COLO668 (cell line): ENCODE measurements around the gene CAPZA2.
"Not testable (repeated sequence)": the region's sequence is repeated elsewhere in the genome, so short reads cannot be mapped to it uniquely, and the experiment has no call there.

ENCODE experiments used
- DNase-seq: peaks from one replicate; lab custom pipeline; 2025; ENCODE audit not compliant: unreplicated experiment; lab: John Stamatoyannopoulos, UW

The CAPZA2 gene

DNA sequence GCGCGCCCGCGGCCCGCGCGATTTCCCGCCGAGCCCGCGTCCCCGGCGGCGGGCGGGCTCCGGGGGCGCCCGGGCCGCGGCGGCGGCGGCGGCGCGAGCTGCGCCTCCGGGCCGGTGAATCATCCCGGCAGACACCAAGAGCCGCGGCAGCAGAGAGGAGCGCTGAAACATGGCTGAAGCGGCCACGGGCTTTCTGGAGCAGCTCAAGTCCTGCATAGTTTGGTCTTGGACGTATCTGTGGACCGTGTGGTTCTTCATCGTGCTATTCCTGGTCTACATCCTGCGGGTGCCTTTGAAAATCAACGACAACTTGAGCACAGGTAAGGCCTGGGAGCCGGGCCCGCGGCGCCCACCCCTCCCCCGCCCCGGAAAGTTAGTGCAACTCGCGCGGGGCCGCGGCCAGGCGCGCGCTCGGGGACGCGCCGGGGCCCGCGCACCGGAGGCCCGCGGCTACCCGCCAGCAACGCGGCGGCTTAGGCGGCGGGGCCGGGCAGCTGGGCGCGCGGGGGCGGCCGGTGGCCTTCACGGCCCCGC lies 91.1 kb downstream of the CAPZA2 start, which contains the start of gene ST7:
TSS of gene ST7 (plus strand) at position 130 of the 534 bp plus-strand sequence. CDS start at position 170, 40 bp downstream.
- DNase-seq = peak; percentile 82

DNA sequence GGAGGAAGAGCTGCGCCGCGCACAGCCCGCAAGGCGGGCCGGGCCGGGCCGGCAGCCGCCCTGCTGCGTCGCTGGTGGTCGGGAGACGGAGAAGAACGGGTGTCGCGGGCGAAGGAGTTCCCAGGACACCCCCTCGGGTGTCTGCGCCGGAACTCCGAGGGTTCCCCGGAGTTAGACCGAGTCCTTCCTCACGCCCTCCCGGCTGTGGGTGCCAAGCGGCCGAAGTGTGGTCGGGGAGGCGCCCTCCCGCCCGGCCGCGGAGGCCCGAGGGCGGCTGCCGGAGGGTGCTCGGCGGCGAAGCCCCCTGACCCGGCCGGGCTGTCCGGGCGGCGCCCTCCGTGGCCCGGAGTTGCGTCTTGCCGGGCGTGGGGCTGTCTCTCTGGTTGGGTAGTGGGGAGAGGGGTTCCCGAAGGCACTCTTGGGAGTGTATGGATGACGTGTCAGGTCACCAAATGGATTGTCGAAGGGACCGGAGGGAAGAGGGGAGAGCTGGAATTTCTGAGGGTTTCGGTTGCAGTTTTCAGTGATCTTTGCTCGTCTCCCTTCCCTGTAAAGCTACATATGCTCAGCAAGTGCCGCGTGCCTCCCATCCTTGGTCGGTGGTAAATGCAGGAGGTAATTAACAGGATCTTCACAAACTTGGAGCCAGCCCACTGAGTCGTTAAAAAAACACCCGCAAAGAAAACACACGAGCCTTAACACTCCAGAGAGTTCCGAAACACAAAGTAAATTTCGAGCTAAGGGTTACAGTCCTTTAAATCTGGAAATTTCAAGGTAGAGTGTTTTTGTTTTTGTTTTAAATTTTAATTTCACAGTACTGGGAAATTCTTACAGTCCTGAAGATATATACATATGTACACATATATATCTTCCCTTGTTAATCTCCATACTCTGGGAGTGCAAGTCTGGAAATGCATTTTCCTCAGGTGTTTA lies 91.8 kb downstream of the CAPZA2 start:
- peak; percentile 63 for DNase-seq

DNA sequence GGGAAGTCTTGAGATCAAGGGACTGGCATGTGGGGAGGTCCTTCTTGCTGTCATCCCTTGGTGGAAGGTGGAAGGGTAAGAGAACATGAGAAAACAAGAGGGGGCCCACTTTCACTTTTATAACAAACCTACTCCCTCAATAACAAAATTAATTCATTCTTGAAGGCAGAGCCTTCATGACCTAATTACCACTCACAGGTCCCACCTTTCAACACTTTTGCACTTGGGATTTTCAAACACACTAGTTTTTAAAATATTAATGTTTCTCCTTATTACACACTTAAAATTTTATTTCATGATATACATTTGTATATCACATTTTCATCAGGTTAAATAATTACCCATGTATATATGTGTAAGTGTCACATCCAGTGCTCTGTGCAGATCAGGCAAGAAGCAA lies 93.0 kb downstream of the CAPZA2 start:
- no peak for DNase-seq

DNA sequence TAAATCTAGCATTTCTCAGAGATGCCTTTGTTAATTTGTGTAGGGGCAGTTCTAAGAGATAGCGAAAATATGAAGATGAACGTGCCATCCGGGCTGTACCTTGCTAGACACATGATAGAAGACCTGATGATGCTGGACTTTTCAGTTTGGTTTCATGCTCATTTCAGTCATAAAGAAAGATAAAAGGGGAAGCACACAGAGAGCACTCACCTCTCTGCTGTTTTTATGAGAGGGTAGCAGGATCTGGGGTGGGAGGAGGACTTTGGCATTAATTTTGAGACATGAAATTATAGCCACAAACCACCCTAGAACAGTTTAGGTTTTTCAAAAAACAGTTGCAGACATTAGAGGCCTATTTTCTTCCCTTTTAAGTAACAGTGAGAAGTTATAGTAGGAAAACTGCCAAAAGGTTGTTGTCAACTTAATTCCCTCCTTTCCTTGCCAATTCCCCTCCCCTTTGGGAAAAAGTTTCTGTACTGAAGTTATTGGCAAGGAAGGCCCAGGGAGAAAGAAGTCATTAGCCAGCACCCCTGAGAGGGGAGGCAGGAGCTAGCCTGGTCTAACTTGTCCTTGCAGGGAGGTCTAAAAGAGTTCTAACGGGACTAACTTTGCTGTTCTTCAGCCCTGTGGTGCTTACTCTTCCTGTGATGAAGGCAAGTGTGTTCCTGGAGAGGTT lies 93.6 kb downstream of the CAPZA2 start:
- no peak for DNase-seq

DNA sequence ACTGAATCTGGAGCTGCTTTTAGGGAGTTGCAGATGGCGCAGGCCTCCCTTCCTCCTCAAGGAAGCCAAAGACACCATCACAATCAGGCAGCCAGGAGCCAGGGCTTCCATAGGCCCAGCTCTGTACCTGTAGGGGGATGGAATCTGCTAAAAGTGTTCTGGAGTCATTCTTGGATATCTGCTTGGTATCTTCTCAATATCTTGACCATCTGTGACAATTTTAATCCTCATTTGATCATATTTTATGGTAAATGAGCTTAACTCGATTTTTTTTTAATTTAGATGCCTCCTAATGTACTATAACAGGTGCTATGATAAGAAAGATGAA lies 94.1 kb downstream of the CAPZA2 start:
- no peak for DNase-seq

DNA sequence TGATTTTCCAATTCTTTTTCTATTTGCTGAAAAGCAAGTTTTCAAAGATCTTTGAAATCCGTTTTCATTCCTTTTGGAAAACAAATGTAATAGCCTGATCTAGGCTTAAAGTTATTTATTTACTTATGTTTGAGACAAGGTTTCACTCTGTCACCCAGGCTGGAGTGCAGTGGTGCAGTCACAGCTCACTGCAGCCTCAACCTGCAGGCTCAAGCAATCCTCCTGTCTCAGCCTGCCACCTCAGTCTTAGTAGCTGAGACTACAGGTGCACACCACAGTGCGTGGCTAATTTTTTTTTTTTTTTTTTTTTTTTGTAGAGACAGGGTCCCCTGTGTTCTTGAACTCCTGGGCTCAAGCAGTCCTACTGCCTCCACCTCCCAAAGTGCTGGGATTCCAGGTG lies 95.5 kb downstream of the CAPZA2 start:
- DNase-seq = no peak

DNA sequence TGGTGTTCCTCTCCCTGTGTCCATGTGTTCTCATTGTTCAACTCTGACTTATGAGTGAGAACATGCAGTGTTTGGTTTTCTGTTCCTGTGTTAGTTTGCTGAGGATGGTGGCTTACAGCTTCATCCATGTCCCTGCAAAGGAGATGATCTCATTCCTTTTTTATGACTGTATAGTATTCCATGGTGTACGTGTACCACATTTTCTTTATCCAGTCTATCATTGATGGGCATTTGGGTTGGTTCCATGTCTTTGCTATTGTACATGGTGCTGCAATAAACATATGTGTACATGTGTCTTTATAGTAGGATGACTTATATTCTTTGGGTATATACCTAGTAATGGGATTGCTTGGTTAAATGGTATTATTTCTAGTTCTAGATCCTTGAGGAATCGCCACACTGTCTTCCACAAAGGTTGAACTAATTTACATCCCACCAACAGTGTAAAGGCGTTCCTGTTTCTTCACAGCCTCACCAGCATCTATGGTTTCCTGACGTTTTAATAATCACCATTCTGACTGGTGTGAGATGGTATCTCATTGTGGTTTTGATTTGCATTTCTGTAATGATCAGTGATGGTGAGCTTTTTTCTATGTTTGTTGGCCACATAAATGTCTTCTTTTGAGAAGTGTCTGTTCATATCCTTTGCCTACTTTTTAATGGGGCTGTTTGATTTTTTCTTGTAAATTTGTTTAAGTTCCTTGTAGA lies 99.7 kb downstream of the CAPZA2 start:
- not testable (repeated sequence) for DNase-seq

DNA sequence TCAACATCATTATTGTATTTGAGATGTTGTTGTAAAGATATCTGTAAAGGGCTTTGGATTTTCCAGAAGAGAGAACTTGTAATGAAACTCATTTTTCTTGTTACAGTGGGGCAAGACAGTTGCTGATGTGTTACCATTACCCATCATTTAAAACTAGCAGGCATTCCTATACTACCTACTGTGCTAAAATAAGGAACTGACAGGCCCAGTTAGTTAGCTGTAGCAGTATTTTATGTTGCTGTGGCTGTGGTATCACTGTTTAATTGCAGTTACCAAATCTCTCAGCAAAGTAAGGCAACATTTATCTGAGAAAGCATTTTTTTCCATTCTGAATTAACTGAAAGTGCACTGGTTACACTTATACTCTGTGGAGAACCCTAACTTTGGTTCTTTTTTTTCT lies 100.8 kb downstream of the CAPZA2 start:
- no peak for DNase-seq

DNA sequence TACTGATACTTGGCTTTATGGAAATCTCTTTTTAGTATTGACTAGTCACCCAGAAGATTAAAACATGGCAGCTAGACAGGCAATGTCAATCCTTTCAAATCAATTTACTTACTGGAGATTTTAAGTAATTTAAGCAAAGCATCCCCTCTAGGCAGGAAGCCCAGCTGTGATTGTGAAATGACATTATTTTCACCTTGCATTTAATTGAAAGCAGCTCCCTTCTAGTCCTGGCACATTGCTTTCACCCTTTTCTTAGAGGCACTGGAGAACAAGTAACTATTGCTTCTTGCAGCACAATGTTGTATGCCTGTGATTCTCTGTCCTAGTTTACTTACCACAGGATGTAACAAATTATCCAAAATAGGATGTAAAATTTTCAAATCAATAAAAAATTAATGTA lies 104.2 kb downstream of the CAPZA2 start:
- DNase-seq = no peak

DNA sequence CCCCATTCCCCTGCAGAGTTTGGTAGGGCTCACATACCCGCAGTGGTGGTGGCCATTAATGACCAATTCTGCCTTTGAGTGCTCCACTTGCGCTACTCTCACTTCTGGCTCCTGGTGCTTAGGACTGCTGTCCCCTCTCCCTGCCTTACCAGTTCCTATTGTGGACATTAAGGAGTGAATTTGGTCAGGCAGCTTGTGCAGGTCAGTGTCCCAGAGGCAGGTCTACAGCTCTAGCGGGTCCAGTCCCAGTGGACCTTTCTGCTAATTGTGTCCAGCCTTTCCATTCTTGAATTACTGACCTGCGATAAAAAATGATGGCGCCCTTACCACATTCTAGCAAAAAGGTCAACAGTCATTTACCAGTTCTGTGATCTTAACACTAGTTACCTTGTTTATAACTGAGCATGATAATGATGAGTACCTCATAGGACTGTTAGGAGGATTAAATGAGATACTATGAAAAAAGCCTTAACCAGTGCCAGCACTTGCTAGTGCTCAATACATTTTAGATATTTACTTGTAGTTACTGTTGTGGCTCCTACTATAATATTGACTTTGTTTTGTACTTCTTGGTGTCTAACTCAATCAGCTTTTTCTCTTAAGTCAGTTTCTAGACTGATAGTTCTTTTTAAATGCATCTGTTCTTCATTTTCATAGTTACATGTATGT lies 105.0 kb downstream of the CAPZA2 start:
- DNase-seq = no peak

DNA sequence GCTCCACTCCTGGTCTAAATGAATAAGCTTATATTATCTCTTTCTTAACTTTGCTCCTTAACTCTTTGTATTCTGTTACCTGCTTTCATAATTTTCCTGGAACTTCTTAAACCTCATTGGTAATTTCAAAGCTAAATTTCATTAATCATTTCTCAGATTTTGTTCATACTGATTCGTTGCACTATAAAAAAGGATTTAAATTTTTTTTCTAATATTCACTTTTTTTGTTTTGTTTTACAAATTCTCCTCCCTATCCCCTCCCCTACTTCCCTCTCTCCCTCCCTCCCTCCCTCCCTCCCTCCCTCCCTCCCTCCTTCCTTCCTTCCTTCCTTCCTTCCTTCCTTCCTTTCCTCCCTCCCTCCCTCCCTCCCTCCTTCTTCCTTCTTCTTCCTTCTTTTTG lies 105.6 kb downstream of the CAPZA2 start:
- DNase-seq = no peak

DNA sequence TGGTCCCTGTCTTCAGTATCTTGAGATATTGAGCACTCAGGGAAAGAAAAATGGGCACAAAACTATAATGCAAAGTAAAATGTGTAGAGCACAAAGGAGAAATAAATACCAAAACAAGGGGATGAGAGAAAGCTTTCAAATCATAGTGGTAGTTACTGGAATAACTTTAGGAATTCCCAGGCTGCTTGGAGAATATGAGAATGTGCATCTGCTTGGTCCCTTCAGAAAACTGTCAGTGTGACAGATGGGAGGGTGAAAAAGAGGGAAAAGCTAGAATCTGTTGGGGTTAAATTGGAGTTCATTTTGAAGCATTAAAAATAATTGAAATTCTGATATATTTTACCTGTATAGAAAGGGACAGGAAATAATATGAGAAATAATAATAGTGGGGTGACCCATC lies 106.2 kb downstream of the CAPZA2 start:
- no peak for DNase-seq

DNA sequence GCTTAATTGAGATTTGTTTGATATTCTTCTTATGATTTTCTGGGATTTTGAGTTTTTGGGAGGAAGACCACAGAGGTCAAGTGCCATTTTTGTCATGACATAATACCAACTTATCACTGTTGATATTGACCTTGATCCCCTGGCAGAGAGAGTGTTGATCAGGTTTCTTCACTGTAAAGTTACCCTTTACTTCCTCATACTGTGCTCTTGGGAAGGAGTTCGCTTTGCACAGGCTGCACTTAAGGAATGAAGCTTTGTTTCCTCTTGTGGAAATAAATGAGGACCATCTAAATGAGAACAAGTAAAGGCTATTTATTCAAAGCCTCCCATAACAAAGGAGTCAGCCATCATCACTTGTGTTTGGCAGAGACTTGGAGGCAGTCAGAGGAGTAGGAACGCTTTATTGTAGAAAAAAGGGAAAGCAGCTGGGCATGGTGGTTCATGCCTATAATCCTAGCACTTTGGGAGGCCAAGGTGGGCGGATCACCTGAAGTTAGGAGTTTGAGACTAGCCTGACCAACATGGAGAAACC lies 107.0 kb downstream of the CAPZA2 start:
- no peak for DNase-seq

DNA sequence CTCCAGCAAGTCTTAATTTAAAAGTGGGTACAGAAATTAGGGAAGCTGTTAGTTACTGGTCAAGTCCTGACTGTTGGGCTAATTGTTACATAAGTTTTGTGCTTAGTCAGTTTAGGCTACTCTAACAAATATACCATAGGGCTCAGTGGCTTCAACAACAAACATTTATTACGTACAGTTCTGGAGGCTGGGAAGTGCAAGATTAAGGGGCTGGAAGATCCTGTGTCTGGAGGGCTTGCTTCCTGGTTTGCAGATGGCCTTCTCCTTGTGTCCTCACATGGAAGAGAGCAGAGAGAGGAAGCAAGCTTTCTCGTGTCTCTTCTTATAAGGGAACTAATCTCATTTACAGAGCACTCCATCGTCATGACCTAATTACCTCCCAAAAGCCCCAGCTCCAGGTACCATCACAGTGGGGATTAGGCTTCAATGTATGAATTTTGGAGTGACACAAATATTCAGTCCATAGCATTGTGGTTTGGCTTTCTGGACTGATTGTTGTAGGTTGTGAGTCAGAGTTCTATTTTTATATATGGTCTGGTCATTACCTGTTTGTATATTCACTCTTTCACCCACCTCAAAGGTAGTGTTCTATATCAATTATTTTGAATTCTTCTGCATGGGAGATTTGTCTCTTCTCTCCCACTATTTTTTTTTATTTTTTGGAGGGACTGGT lies 108.0 kb downstream of the CAPZA2 start:
- DNase-seq = no peak

DNA sequence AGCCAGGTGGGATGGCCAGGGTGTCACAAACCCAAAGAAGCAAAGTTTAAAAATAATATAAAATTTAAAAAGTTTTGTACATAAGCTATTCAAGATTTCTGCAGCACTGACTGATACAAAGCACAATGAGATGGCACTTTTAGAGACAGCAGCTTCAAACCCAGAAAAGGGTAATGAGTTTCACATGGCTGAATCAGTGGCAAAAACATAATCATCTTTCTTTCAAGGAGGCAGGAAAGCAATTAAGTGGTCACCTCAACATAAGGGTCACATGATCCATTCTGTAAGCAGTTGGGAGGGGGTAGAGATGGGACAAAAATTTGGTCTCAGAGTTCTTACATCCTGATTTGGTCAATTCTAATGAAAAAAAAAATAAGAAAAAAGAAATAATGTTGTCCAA lies 108.8 kb downstream of the CAPZA2 start:
- not testable (repeated sequence) for DNase-seq
